K562 (cell line): ENCODE data around the gene ZNF391. TPM values are rescaled to one million over a fixed set of nuclear protein-coding genes. Genes with fewer than 3 reads are reported as not detected.

Experiments
- ATAC-seq: fragments of 200-7000 bp; cut with Tn5 transposase; 3 replicates; pipeline ENCODE4 v1.9.1; 2020; ENCODE audit warnings: moderate library complexity
- BruUV-seq: library from RNA; stranded (reverse); fragments of 400-500 nt; replicated peaks from 2 replicates; lab custom pipeline; 2021; lab: Mats Ljungman, UMichigan
- CTCF ChIA-PET: fragments of 300-600 bp; formaldehyde crosslinking; extraction: SDS; loops from one replicate; lab custom pipeline; 2021; ENCODE audit warnings: low intra/inter-chr PET ratio; lab: Yijun Ruan, JAX
- POLR2A ChIA-PET: fragments of 300-600, 350-650 bp; sonication (Branson Sonifier 250); formaldehyde crosslinking; extraction: SDS; loops from one replicate; lab custom pipeline; 2021; ENCODE audit warnings: antibody characterized with exemption, inconsistent platforms; lab: Yijun Ruan, JAX
- DNase-seq, 4 experiments: peaks; one replicate each; pipeline versions ENCODE4 v3.0.0 to v3.0.0-alpha.2; 2011 to 2018; ENCODE audit warnings: low spot score in 3 of 4, mixed read lengths in 3 of 4; ENCODE audit errors: extremely low read depth in 1 of 4
- FAIRE-seq: peaks from 2 replicates; lab custom pipeline; 2011; peaks lifted over from hg19 to GRCh38; lab: Jason Lieb, UNC
- H2AFZ ChIP-seq: 2 replicates; pipeline ENCODE4 v1.6.0; 2011; ENCODE audit warnings: low read depth, low read length, control low read depth, inconsistent platforms
- H3K27ac ChIP-seq: fragments of 200-600 bp; 3 replicates; pipeline ENCODE4 v1.8.0; 2011; ENCODE audit warnings: low read depth, mild to moderate bottlenecking, control low read depth, inconsistent platforms, low read length, moderate library complexity, mixed read lengths; ENCODE audit errors: extremely low read depth
- H3K27me3 ChIP-seq, 2 experiments: fragments of 300-600 bp in 1 of 2; 2 replicates in 1 of 2; 3 replicates in 1 of 2; pipeline versions ENCODE4 v1.6.0 to v1.8.0; 2011; ENCODE audit warnings: inconsistent platforms in 2 of 2, low read length in 2 of 2, mild to moderate bottlenecking in 1 of 2, mixed read lengths in 1 of 2, moderate library complexity in 1 of 2; ENCODE audit not compliant: control insufficient read depth in 2 of 2, insufficient read depth in 2 of 2
- H3K36me3 ChIP-seq: fragments of 300-600 bp; 3 replicates; pipeline ENCODE4 v1.8.0; 2011; ENCODE audit warnings: mild to moderate bottlenecking, low read length, inconsistent platforms; ENCODE audit not compliant: control insufficient read depth, insufficient read depth
- H3K4me1 ChIP-seq, 2 experiments: fragments of 200-600 bp in 1 of 2; replicated peaks in 1 of 2; 2 replicates in 1 of 2; 3 replicates in 1 of 2; pipeline versions ENCODE4 v1.5.1 to v1.8.0; 2011; ENCODE audit warnings: inconsistent platforms in 2 of 2, low read length in 2 of 2, mild to moderate bottlenecking in 1 of 2, mixed read lengths in 1 of 2, moderate library complexity in 1 of 2; ENCODE audit not compliant: control insufficient read depth in 2 of 2, insufficient read depth in 2 of 2
- H3K4me2 ChIP-seq: 2 replicates; pipeline ENCODE4 v1.6.1; 2011; ENCODE audit warnings: low read length, control low read depth, inconsistent platforms, mixed read lengths; ENCODE audit not compliant: insufficient read depth
- H3K4me3 ChIP-seq: fragments of 200-600 bp; sonication (generic), shearing (Covaris generic); 2 replicates; pipeline ENCODE4 v1.5.1; 2016; ENCODE audit warnings: control low read depth, inconsistent platforms
- H3K79me2 ChIP-seq: fragments of 200-600 bp; 3 replicates; pipeline ENCODE4 v1.8.0; 2011; ENCODE audit warnings: low read length, inconsistent platforms; ENCODE audit not compliant: control insufficient read depth, insufficient read depth
- H3K9ac ChIP-seq, 2 experiments: 2 replicates each; pipeline versions ENCODE4 v1.6.0 to v1.6.1; 2011; ENCODE audit warnings: low read depth in 2 of 2, low read length in 2 of 2, control low read depth in 1 of 2, inconsistent platforms in 1 of 2, mild to moderate bottlenecking in 1 of 2, mixed read lengths in 1 of 2; ENCODE audit not compliant: insufficient read depth in 1 of 2
- H3K9me1 ChIP-seq: one replicate; pipeline ENCODE4 v1.6.0; 2011; ENCODE audit warnings: inconsistent platforms, mild to moderate bottlenecking, low read length, moderate library complexity; ENCODE audit not compliant: control insufficient read depth, insufficient read depth
- H3K9me3 ChIP-seq: replicated peaks from 2 replicates; pipeline ENCODE4 v1.5.1; 2011; ENCODE audit warnings: low read depth, low read length, inconsistent platforms; ENCODE audit not compliant: control insufficient read depth, insufficient read depth
- H4K20me1 ChIP-seq: replicated peaks from 2 replicates; pipeline ENCODE4 v1.6.1; 2011; ENCODE audit warnings: low read length, inconsistent platforms, mixed read lengths; ENCODE audit not compliant: control insufficient read depth, insufficient read depth
- BCLAF1 ChIP-seq, 2 experiments: fragments of 450-650 bp in 1 of 2; IDR thresholded peaks; 2 replicates each; pipeline ENCODE4 v1.6.1; 2011 to 2017; ENCODE audit warnings: low read depth in 2 of 2, antibody characterized with exemption in 1 of 2, borderline replicate concordance in 1 of 2, low read length in 1 of 2, mild to moderate bottlenecking in 1 of 2, mixed read lengths in 1 of 2; ENCODE audit not compliant: control insufficient read depth in 1 of 2
- CBFB ChIP-seq: sonication (generic); formaldehyde crosslinking; IDR thresholded peaks from 2 replicates; pipeline ENCODE4 v1.4.0; 2020; ENCODE audit warnings: mild to moderate bottlenecking, missing genetic modification reagents
- CBX1 ChIP-seq: sonication (generic); IDR thresholded peaks from 2 replicates; pipeline ENCODE4 v1.6.1; 2016; ENCODE audit warnings: antibody characterized with exemption, low read depth, mild to moderate bottlenecking
- CBX3 ChIP-seq, 2 experiments: IDR thresholded peaks; 1 replicate in 1 of 2; 2 replicates in 1 of 2; pipeline ENCODE4 v1.6.1; 2012; ENCODE audit warnings: inconsistent platforms in 2 of 2, low read length in 2 of 2, borderline replicate concordance in 1 of 2, control low read depth in 1 of 2
- FOSL1 ChIP-seq: fragments of 200-800 bp; sonication (Bioruptor generic); conservative IDR thresholded peaks from 2 replicates; pipeline ENCODE4 v1.6.1; 2016; ENCODE audit warnings: missing genetic modification characterization, missing compliant biosample characterization
- NCOA1 ChIP-seq: fragments of 450-650 bp; IDR thresholded peaks from 2 replicates; pipeline ENCODE4 v1.6.1; 2016; ENCODE audit warnings: low read depth
- PML ChIP-seq: IDR thresholded peaks from 2 replicates; pipeline ENCODE4 v1.6.1; 2012; ENCODE audit warnings: low read length, inconsistent platforms
- SLC30A9 ChIP-seq: fragments of 250-450 bp; sonication (Bioruptor Pico); IDR thresholded peaks from 2 replicates; pipeline ENCODE4 v1.8.0; 2022; ENCODE audit warnings: mild to moderate bottlenecking, moderate library complexity
- SMARCB1 ChIP-seq: IDR thresholded peaks from 2 replicates; pipeline ENCODE4 v1.6.1; 2011; ENCODE audit warnings: improper control_type of control experiment, low read depth; ENCODE audit not compliant: insufficient read length
- SOX6 ChIP-seq: fragments of 450-650 bp; IDR thresholded peaks from 2 replicates; pipeline ENCODE4 v1.6.1; 2014; ENCODE audit warnings: mild to moderate bottlenecking
- TEAD4 ChIP-seq, 2 experiments: sonication (generic) in 1 of 2; formaldehyde crosslinking in 1 of 2; IDR thresholded peaks; 2 replicates each; pipeline versions ENCODE4 v1.6.1 to v1.8.0; 2012 to 2022; ENCODE audit warnings: borderline replicate concordance in 1 of 2, inconsistent platforms in 1 of 2, low read length in 1 of 2, mild to moderate bottlenecking in 1 of 2, missing genetic modification reagents in 1 of 2
- TRIM28 ChIP-seq: fragments of 450-650 bp; IDR thresholded peaks from 2 replicates; pipeline ENCODE4 v1.6.1; 2017
- ZKSCAN8 ChIP-seq: fragments of 200-800 bp; sonication (Bioruptor generic); IDR thresholded peaks from 2 replicates; pipeline ENCODE4 v1.6.1; 2016; ENCODE audit warnings: missing genetic modification characterization, missing compliant biosample characterization
- ZNF280A ChIP-seq: fragments of 450-650 bp; IDR thresholded peaks from 2 replicates; pipeline ENCODE4 v1.6.1; 2018; ENCODE audit warnings: mild to moderate bottlenecking, low read depth; ENCODE audit not compliant: partially characterized antibody
- ZNF75A ChIP-seq: fragments of 450-650 bp; formaldehyde crosslinking; IDR thresholded peaks from 2 replicates; pipeline ENCODE4 v1.4.0; 2020; ENCODE audit warnings: mild to moderate bottlenecking
- WGBS: fragments of 100-300 bp; shearing (Covaris generic); methylation state at CpG from one replicate; pipeline ENCODE4 v1.1.6; 2016; ENCODE audit warnings: low coverage, mixed read lengths; ENCODE audit not compliant: insufficient coverage; ENCODE audit errors: missing lambda C conversion rate; 5-methylcytosine and 5-hydroxymethylcytosine counted together
- in situ Hi-C: fragments of 300-500 bp; cut with MboI; formaldehyde crosslinking; loops from 4 replicates; pipeline ENCODE4 v1.15.0; 2018; ENCODE audit warnings: inconsistent platforms, mixed read lengths
- intact Hi-C: fragments of 100-400 bp; cut with micrococcal nuclease; formaldehyde crosslinking; loops from 2 replicates; pipeline ENCODE4 v1.14.2; 2022
- polyA plus RNA-seq, 8 experiments: library from polyadenylated mRNA; depleted of rRNA in 4 of 8; stranded (reverse) in 5 of 8; unstranded in 3 of 8; fragments of >200 nt; fragmentation: Nextera tagmentation in 2 of 8; fragmentation: Illumina TruSeq in 1 of 8; extraction: Ambion mirVana in 2 of 8; extraction: Trizol in 1 of 8; gene quantifications; 2 replicates each; pipeline versions ENCODE4 v1.2.1 to v1.2.3, GENCODE V29; 2011 to 2014; ENCODE audit warnings: inconsistent platforms in 1 of 8, missing spikeins in 1 of 8
- total RNA-seq, 7 experiments: library from RNA; depleted of rRNA in 6 of 7; stranded (reverse); fragments of >200 nt in 6 of 7; fragmentation: Illumina TruSeq in 2 of 7; extraction: Trizol in 2 of 7; gene quantifications; 2 replicates each; pipeline versions ENCODE4 v1.2.1 to v1.2.3, GENCODE V29; 2011 to 2021; ENCODE audit warnings: low replicate concordance in 1 of 7

ZNF391 gene
- total and polyA plus RNA-seq, 9 of the 15 experiments (the other 6 are each of a cell fraction or from before 2014, with no cell fraction given), result 2.3 to 10.1 (median 5.8) TPM

- TF ChIP-seq ZKSCAN8, result no peak
- TF ChIP-seq, all 486 proteins: peak for 0
Observed at GRCh38 chr6:27448456-27448855, 59.9 kb downstream of the ZNF391 start (continued).

GRCh38 chr6:27451660-27452390 lies 63.3 kb downstream of the ZNF391 start:
- Histone ChIP-seq H3K4me3 (no peak overlapping the region), H3K4me1 (no peaks in the 10 kb centered on the region), H3K9me1 (no peaks in the 10 kb centered on the region), H3K27me3 (no peaks in the 10 kb centered on the region), H3K4me2 (no peak overlapping the region), H4K20me1 (no peaks in the 10 kb centered on the region), H3K9ac (no peak overlapping the region), H3K9me3 (peaks cover 56% of the 10 kb centered on the region), H3K79me2 (no peaks in the 10 kb centered on the region), H3K36me3 (peaks cover 68% of the 10 kb centered on the region), H2AFZ (no peak overlapping the region), H3K27ac (no peak overlapping the region)
- ATAC-seq (peak; percentile 49; the same call in 2 of the 3 replicates), DNase-seq (no peak), FAIRE-seq (no peak)
- intact Hi-C loops, result no loop called here
- in situ Hi-C loops, result no loop called here
- no TSS peak for BruUV-seq
- CTCF ChIA-PET, result no interaction called here
- WGBS, result 88% methylated on average over 9 of the region's 9 CpGs
- POLR2A ChIA-PET, result no interaction called here
- peak; percentile 98 for TF ChIP-seq ZNF75A (CRISPR knock-in tag)
- 0 out of 2 replicates have a peak, but pooled peaks have one; percentile 27 for TF ChIP-seq PML
- TF ChIP-seq SMARCB1, result no peak
- TF ChIP-seq CBX1, result peak; percentile 49; the same call in 1 of the 2 replicates
- peak; percentile 78 for TF ChIP-seq ZNF280A
- no peak for TF ChIP-seq SLC30A9 (CRISPR knock-in tag)
- TF ChIP-seq FOSL1 (tag), result 0 out of 2 replicates have a peak, but pooled peaks have one; percentile 7
- TF ChIP-seq CBFB (CRISPR knock-in tag), result no peak
- TF ChIP-seq BCLAF1 (IDR thresholded peaks at IDR 0.05; ENCODE audit: borderline replicate concordance in 1 of 2, control insufficient read depth in 1 of 2, low read depth in 2 of 2, low read length in 1 of 2), result 0 out of 4 replicates have a peak, but pooled peaks of 1 of the 2 experiments have one; percentile 21
- TF ChIP-seq CBX3 (IDR thresholded peaks at IDR 0.05; ENCODE audit: borderline replicate concordance in 1 of 2, low read length in 2 of 2), result peak in 1 of 2 experiments; percentile 90; a peak in 2 of 3 replicates
- peak; percentile 10; the same call in 1 of the 2 replicates for TF ChIP-seq NCOA1
- peak; percentile 40; the same call in 1 of the 2 replicates for TF ChIP-seq TEAD4 (IDR thresholded peaks at IDR 0.05; ENCODE audit: low read length)
- no peak for TF ChIP-seq TEAD4 (CRISPR knock-in tag; IDR thresholded peaks at IDR 0.05; ENCODE audit: borderline replicate concordance)
- TF ChIP-seq TRIM28, result peak; percentile 93
- TF ChIP-seq SOX6, result peak; percentile 23; the same call in 1 of the 2 replicates
